RWPE2 (cell line): ENCODE measurements around the gene ROBO2.

Source experiments
- ATAC-seq: fragments of 200-7000 bp; cut with Tn5 transposase; 3 replicates; pipeline ENCODE4 v1.9.1; 2021; ENCODE audit warnings: low read depth
- DNase-seq: peaks from one replicate; pipeline ENCODE4 v3.0.0-alpha.2; 2020; ENCODE audit warnings: low spot score
- H3K27ac ChIP-seq: fragments of 450-650 bp; 2 replicates; pipeline ENCODE4 v1.5.1; 2017; ENCODE audit warnings: mild to moderate bottlenecking; ENCODE audit not compliant: poor library complexity, severe bottlenecking
- H3K27me3 ChIP-seq: fragments of 250-450 bp; sonication (Bioruptor Pico); 2 replicates; pipeline ENCODE4 v1.5.1; 2021; ENCODE audit warnings: mild to moderate bottlenecking, moderate library complexity; ENCODE audit not compliant: insufficient read depth, poor library complexity, severe bottlenecking
- H3K36me3 ChIP-seq: fragments of 250-450 bp; sonication (Bioruptor Pico); 2 replicates; pipeline ENCODE4 v1.5.1; 2020; ENCODE audit warnings: low read depth, mild to moderate bottlenecking, moderate library complexity
- H3K4me1 ChIP-seq: fragments of 250-450 bp; sonication (Bioruptor Pico); 2 replicates; pipeline ENCODE4 v1.5.1; 2021; ENCODE audit warnings: mild to moderate bottlenecking, moderate library complexity; ENCODE audit not compliant: insufficient read depth, poor library complexity, severe bottlenecking
- H3K4me3 ChIP-seq: fragments of 250-450 bp; sonication (Bioruptor Pico); 2 replicates; pipeline ENCODE4 v1.5.1; 2021; ENCODE audit warnings: mild to moderate bottlenecking, moderate library complexity; ENCODE audit not compliant: severe bottlenecking
- H3K9me3 ChIP-seq: fragments of 250-450 bp; sonication (Bioruptor Pico); 2 replicates; pipeline ENCODE4 v1.5.1; 2021; ENCODE audit warnings: mild to moderate bottlenecking, moderate library complexity; ENCODE audit not compliant: severe bottlenecking
- TF ChIP-seq, protein P1 (sequence below): fragments of 450-650 bp; IDR thresholded peaks from one replicate; pipeline ENCODE4 v1.5.1; 2017; ENCODE audit warnings: mild to moderate bottlenecking, moderate library complexity; ENCODE audit not compliant: poor library complexity, severe bottlenecking

The ROBO2 gene

DNA sequence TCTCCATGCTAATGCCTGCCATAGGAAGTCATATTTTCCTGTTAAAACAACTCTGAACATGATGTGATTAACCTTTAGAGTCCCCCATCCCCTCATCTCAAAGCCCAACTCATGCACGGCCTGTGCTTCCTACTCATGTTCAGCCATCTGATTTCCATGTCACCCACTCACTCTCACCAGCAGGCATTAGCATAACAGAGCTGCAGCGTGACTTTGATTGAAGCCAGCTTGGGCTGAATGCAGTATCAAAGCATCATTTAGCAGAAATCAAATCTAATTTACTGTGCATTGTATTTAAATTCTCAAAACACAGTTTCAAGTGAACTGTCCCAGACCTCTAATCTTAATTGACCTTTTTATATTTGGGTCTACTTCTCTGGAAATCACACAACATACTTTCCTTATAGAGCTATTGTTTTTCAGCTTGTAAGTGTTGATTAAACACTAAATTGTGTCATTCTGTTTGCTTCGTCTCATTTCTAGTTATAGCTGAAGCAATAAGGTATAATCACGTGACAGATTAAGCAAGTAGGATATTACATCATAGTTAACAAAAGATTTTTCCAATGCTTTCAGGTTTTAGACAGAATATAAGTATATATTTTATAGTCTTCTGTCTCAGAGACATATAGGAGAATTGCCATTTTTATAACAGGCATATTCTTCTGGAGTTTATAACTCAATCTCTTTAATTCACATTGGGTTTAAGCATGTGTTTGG is 501.5 kb downstream of the ROBO2 start:
- ATAC-seq (no peak), DNase-seq (no peak)
- Histone ChIP-seq H3K4me1 (no peaks in the 10 kb centered on the region), H3K27ac (no peak overlapping the region), H3K4me3 (no peak overlapping the region), H3K36me3 (no peaks in the 10 kb centered on the region), H3K27me3 (no peaks in the 10 kb centered on the region), H3K9me3 (no peaks in the 10 kb centered on the region)
- TF ChIP-seq, protein P1, sequence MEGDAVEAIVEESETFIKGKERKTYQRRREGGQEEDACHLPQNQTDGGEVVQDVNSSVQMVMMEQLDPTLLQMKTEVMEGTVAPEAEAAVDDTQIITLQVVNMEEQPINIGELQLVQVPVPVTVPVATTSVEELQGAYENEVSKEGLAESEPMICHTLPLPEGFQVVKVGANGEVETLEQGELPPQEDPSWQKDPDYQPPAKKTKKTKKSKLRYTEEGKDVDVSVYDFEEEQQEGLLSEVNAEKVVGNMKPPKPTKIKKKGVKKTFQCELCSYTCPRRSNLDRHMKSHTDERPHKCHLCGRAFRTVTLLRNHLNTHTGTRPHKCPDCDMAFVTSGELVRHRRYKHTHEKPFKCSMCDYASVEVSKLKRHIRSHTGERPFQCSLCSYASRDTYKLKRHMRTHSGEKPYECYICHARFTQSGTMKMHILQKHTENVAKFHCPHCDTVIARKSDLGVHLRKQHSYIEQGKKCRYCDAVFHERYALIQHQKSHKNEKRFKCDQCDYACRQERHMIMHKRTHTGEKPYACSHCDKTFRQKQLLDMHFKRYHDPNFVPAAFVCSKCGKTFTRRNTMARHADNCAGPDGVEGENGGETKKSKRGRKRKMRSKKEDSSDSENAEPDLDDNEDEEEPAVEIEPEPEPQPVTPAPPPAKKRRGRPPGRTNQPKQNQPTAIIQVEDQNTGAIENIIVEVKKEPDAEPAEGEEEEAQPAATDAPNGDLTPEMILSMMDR, result no peak

DNA sequence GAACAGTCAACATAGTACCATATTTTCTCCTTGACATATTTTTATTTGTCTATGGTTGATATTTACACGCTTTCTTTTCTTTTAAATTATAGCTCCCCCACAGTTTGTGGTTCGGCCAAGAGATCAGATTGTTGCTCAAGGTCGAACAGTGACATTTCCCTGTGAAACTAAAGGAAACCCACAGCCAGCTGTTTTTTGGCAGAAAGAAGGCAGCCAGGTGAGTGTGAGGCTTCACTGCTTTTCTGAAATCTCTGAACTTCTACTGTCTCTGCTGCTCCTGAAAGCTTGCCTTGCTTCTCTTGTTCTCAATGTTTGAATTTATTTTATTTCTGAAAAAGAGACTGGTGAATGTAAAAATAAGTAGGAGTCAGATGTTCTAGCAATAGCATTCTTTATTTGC is 506.3 kb downstream of the ROBO2 start:
- Histone ChIP-seq H3K4me3 (no peak overlapping the region), H3K9me3 (no peaks in the 10 kb centered on the region), H3K27me3 (no peaks in the 10 kb centered on the region), H3K4me1 (no peaks in the 10 kb centered on the region), H3K27ac (no peak overlapping the region), H3K36me3 (no peaks in the 10 kb centered on the region)
- TF ChIP-seq, protein P1, result no peak
- ATAC-seq, result no peak
- no peak for DNase-seq

DNA sequence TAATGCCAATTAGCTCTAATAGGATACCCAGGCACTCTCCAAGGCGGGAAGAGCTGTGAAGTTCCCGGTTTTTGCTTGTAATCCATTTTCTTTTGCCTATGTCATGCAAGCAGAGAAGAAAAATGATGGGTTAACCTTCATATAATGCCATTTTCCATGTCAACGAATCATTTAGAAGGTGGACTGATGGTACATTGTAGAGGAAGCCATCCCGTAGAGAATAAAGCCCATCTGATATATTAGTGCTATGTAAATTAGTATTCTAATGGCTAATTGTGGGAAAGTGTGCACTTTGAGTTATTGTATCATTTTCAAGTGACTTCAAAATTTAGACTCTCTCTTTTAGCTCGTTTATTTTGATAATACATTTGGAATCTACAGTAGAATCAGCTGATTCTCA is 509.1 kb downstream of the ROBO2 start:
- no peak for ATAC-seq
- no peaks in the 10 kb centered on the region for H3K36me3 ChIP-seq
- H3K4me3 ChIP-seq, result no peak overlapping the region
- no peaks in the 10 kb centered on the region for H3K9me3 ChIP-seq
- no peak for DNase-seq
- no peaks in the 10 kb centered on the region for H3K27me3 ChIP-seq
- no peaks in the 10 kb centered on the region for H3K4me1 ChIP-seq
- TF ChIP-seq, protein P1, result no peak
- no peak overlapping the region for H3K27ac ChIP-seq

DNA sequence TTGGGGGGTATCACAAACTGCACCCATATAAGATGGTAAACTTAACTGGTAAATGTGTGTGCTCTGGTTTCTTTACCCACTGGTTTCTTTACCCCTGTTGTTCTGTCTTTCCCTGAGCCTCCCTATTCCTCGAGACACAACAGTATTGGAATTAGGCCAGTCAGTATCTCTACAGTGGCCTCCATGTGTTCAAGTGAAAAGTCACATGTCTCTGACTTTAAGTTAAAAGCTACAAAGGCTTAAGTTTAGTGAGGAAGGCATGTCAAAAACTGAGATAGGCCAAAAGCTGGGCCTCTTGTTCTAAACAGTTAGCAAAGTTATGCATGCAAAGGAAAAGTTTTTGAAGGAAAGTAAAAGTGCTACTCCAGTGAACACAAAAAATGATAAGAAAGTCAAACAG is 513.3 kb downstream of the ROBO2 start:
- Histone ChIP-seq H3K27ac (no peak overlapping the region), H3K4me3 (no peak overlapping the region), H3K9me3 (no peaks in the 10 kb centered on the region), H3K36me3 (no peaks in the 10 kb centered on the region), H3K4me1 (no peaks in the 10 kb centered on the region), H3K27me3 (no peaks in the 10 kb centered on the region)
- DNase-seq, result no peak
- TF ChIP-seq, protein P1, result no peak
- ATAC-seq, result no peak

DNA sequence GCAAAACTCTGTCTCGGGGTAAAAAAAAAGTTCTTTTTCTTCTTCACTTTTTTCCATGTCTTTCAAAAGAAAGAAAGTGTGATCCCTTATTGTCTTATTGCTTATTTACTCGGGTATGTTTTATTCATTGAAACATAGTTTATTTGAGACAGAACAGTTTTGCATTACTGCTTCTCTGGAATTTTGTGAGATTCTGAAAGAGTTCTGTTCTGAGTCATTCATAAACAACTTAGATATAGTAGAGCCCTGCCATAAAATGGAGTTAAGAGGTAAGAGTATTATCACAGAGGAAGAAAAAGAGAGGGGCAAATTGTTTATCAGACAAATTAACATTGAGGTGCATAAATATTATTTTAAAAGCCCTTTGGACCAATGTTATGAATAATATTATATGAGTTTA is 522.2 kb downstream of the ROBO2 start:
- no peaks in the 10 kb centered on the region for H3K36me3 ChIP-seq
- no peak overlapping the region for H3K4me3 ChIP-seq
- DNase-seq (no peak), ATAC-seq (no peak)
- H3K9me3 ChIP-seq, result no peaks in the 10 kb centered on the region
- H3K27ac ChIP-seq, result no peak overlapping the region
- TF ChIP-seq, protein P1, result no peak
- no peaks in the 10 kb centered on the region for H3K27me3 ChIP-seq
- no peaks in the 10 kb centered on the region for H3K4me1 ChIP-seq
